K562 (cell line): ENCODE results near the gene SSR2. TPM values are rescaled to one million over a fixed set of nuclear protein-coding genes. Genes with fewer than 3 reads are reported as not detected.

Experiments
- ATAC-seq: fragments of 200-7000 bp; cut with Tn5 transposase; 3 replicates; pipeline ENCODE4 v1.9.1; 2020; ENCODE audit warnings: moderate library complexity
- BruUV-seq: library from RNA; stranded (reverse); fragments of 400-500 nt; replicated peaks from 2 replicates; lab custom pipeline; 2021; lab: Mats Ljungman, UMichigan
- CTCF ChIA-PET: fragments of 300-600 bp; formaldehyde crosslinking; extraction: SDS; loops from one replicate; lab custom pipeline; 2021; ENCODE audit warnings: low intra/inter-chr PET ratio; lab: Yijun Ruan, JAX
- POLR2A ChIA-PET: fragments of 300-600, 350-650 bp; sonication (Branson Sonifier 250); formaldehyde crosslinking; extraction: SDS; loops from one replicate; lab custom pipeline; 2021; ENCODE audit warnings: antibody characterized with exemption, inconsistent platforms; lab: Yijun Ruan, JAX
- DNase-seq, 4 experiments: peaks; one replicate each; pipeline versions ENCODE4 v3.0.0 to v3.0.0-alpha.2; 2011 to 2018; ENCODE audit warnings: low spot score in 3 of 4, mixed read lengths in 3 of 4; ENCODE audit errors: extremely low read depth in 1 of 4
- FAIRE-seq: peaks from 2 replicates; lab custom pipeline; 2011; peaks lifted over from hg19 to GRCh38; lab: Jason Lieb, UNC
- H2AFZ ChIP-seq: 2 replicates; pipeline ENCODE4 v1.6.0; 2011; ENCODE audit warnings: low read depth, low read length, control low read depth, inconsistent platforms
- H3K27ac ChIP-seq: fragments of 200-600 bp; 3 replicates; pipeline ENCODE4 v1.8.0; 2011; ENCODE audit warnings: low read depth, mild to moderate bottlenecking, control low read depth, inconsistent platforms, low read length, moderate library complexity, mixed read lengths; ENCODE audit errors: extremely low read depth
- H3K27me3 ChIP-seq, 2 experiments: fragments of 300-600 bp in 1 of 2; 2 replicates in 1 of 2; 3 replicates in 1 of 2; pipeline versions ENCODE4 v1.6.0 to v1.8.0; 2011; ENCODE audit warnings: inconsistent platforms in 2 of 2, low read length in 2 of 2, mild to moderate bottlenecking in 1 of 2, mixed read lengths in 1 of 2, moderate library complexity in 1 of 2; ENCODE audit not compliant: control insufficient read depth in 2 of 2, insufficient read depth in 2 of 2
- H3K36me3 ChIP-seq: fragments of 300-600 bp; 3 replicates; pipeline ENCODE4 v1.8.0; 2011; ENCODE audit warnings: mild to moderate bottlenecking, low read length, inconsistent platforms; ENCODE audit not compliant: control insufficient read depth, insufficient read depth
- H3K4me1 ChIP-seq, 2 experiments: fragments of 200-600 bp in 1 of 2; replicated peaks in 1 of 2; 2 replicates in 1 of 2; 3 replicates in 1 of 2; pipeline versions ENCODE4 v1.5.1 to v1.8.0; 2011; ENCODE audit warnings: inconsistent platforms in 2 of 2, low read length in 2 of 2, mild to moderate bottlenecking in 1 of 2, mixed read lengths in 1 of 2, moderate library complexity in 1 of 2; ENCODE audit not compliant: control insufficient read depth in 2 of 2, insufficient read depth in 2 of 2
- H3K4me2 ChIP-seq: 2 replicates; pipeline ENCODE4 v1.6.1; 2011; ENCODE audit warnings: low read length, control low read depth, inconsistent platforms, mixed read lengths; ENCODE audit not compliant: insufficient read depth
- H3K4me3 ChIP-seq: fragments of 200-600 bp; sonication (generic), shearing (Covaris generic); 2 replicates; pipeline ENCODE4 v1.5.1; 2016; ENCODE audit warnings: control low read depth, inconsistent platforms
- H3K79me2 ChIP-seq: fragments of 200-600 bp; 3 replicates; pipeline ENCODE4 v1.8.0; 2011; ENCODE audit warnings: low read length, inconsistent platforms; ENCODE audit not compliant: control insufficient read depth, insufficient read depth
- H3K9ac ChIP-seq, 2 experiments: 2 replicates each; pipeline versions ENCODE4 v1.6.0 to v1.6.1; 2011; ENCODE audit warnings: low read depth in 2 of 2, low read length in 2 of 2, control low read depth in 1 of 2, inconsistent platforms in 1 of 2, mild to moderate bottlenecking in 1 of 2, mixed read lengths in 1 of 2; ENCODE audit not compliant: insufficient read depth in 1 of 2
- H3K9me1 ChIP-seq: one replicate; pipeline ENCODE4 v1.6.0; 2011; ENCODE audit warnings: inconsistent platforms, mild to moderate bottlenecking, low read length, moderate library complexity; ENCODE audit not compliant: control insufficient read depth, insufficient read depth
- H3K9me3 ChIP-seq: replicated peaks from 2 replicates; pipeline ENCODE4 v1.5.1; 2011; ENCODE audit warnings: low read depth, low read length, inconsistent platforms; ENCODE audit not compliant: control insufficient read depth, insufficient read depth
- H4K20me1 ChIP-seq: replicated peaks from 2 replicates; pipeline ENCODE4 v1.6.1; 2011; ENCODE audit warnings: low read length, inconsistent platforms, mixed read lengths; ENCODE audit not compliant: control insufficient read depth, insufficient read depth
- ATF3 ChIP-seq, 2 experiments: fragments of 450-650 bp in 1 of 2; sonication (generic) in 1 of 2; formaldehyde crosslinking in 1 of 2; IDR thresholded peaks in 1 of 2; conservative IDR thresholded peaks in 1 of 2; 2 replicates each; pipeline versions ENCODE4 v1.6.1 to v1.8.1; 2016 to 2023; ENCODE audit warnings: mild to moderate bottlenecking in 2 of 2, moderate library complexity in 2 of 2, inconsistent platforms in 1 of 2, missing genetic modification reagents in 1 of 2
- CHD4 ChIP-seq: fragments of 200-600 bp; sonication (generic); IDR thresholded peaks from 3 replicates; pipeline ENCODE4 v1.6.1; 2012; ENCODE audit warnings: low read depth, mild to moderate bottlenecking, mixed read lengths, low read length, inconsistent platforms; ENCODE audit not compliant: insufficient read depth, insufficient replicate concordance, poor library complexity, severe bottlenecking
- FOSL1 ChIP-seq: fragments of 200-800 bp; sonication (Bioruptor generic); conservative IDR thresholded peaks from 2 replicates; pipeline ENCODE4 v1.6.1; 2016; ENCODE audit warnings: missing genetic modification characterization, missing compliant biosample characterization
- L3MBTL2 ChIP-seq: fragments of 450-650 bp; IDR thresholded peaks from 2 replicates; pipeline ENCODE4 v1.6.1; 2016; ENCODE audit warnings: mild to moderate bottlenecking, moderate library complexity
- MTA2 ChIP-seq: fragments of 450-650 bp; IDR thresholded peaks from 2 replicates; pipeline ENCODE4 v1.6.1; 2016; ENCODE audit warnings: low read depth
- NFE2 ChIP-seq: IDR thresholded peaks from 2 replicates; pipeline ENCODE4 v1.6.1; 2014; ENCODE audit warnings: antibody characterized with exemption, low read depth
- NR1H2 ChIP-seq: sonication (generic); formaldehyde crosslinking; IDR thresholded peaks from 2 replicates; pipeline ENCODE4 v1.4.0; 2020; ENCODE audit warnings: mild to moderate bottlenecking, missing genetic modification reagents
- POLR2G ChIP-seq: fragments of 200-400 bp; formaldehyde crosslinking; IDR thresholded peaks from 2 replicates; pipeline ENCODE4 v1.6.1; 2017; ENCODE audit warnings: low read depth, mild to moderate bottlenecking, antibody characterized with exemption, low read length, moderate library complexity
- RAD21 ChIP-seq, 2 experiments: fragments of 250-450 bp in 1 of 2; fragments of 450-650 bp in 1 of 2; sonication (Bioruptor Pico) in 1 of 2; formaldehyde crosslinking in 1 of 2; IDR thresholded peaks in 1 of 2; conservative IDR thresholded peaks in 1 of 2; 2 replicates each; pipeline versions ENCODE4 v1.4.0 to v1.8.0; 2020 to 2022; ENCODE audit warnings: mild to moderate bottlenecking in 2 of 2, moderate library complexity in 1 of 2
- RBFOX2 ChIP-seq: fragments of 200-400 bp; formaldehyde crosslinking; IDR thresholded peaks from 2 replicates; pipeline ENCODE4 v1.6.1; 2017; ENCODE audit warnings: low read depth, mild to moderate bottlenecking, low read length, moderate library complexity
- ZBTB12 ChIP-seq: fragments of 250-450 bp; sonication (Bioruptor Pico); IDR thresholded peaks from 2 replicates; pipeline ENCODE4 v1.4.0; 2020
- ZNF507 ChIP-seq: conservative IDR thresholded peaks from 2 replicates; pipeline ENCODE4 v1.6.1; 2017; ENCODE audit warnings: missing genetic modification characterization, missing compliant biosample characterization
- ZNF77 ChIP-seq: fragments of 250-450 bp; sonication (Bioruptor Pico); IDR thresholded peaks from 2 replicates; pipeline ENCODE4 v1.5.0; 2020
- WGBS: fragments of 100-300 bp; shearing (Covaris generic); methylation state at CpG from one replicate; pipeline ENCODE4 v1.1.6; 2016; ENCODE audit warnings: low coverage, mixed read lengths; ENCODE audit not compliant: insufficient coverage; ENCODE audit errors: missing lambda C conversion rate; 5-methylcytosine and 5-hydroxymethylcytosine counted together
- in situ Hi-C: fragments of 300-500 bp; cut with MboI; formaldehyde crosslinking; loops from 4 replicates; pipeline ENCODE4 v1.15.0; 2018; ENCODE audit warnings: inconsistent platforms, mixed read lengths
- intact Hi-C: fragments of 100-400 bp; cut with micrococcal nuclease; formaldehyde crosslinking; loops from 2 replicates; pipeline ENCODE4 v1.14.2; 2022
- polyA plus RNA-seq, 8 experiments: library from polyadenylated mRNA; depleted of rRNA in 4 of 8; stranded (reverse) in 5 of 8; unstranded in 3 of 8; fragments of >200 nt; fragmentation: Nextera tagmentation in 2 of 8; fragmentation: Illumina TruSeq in 1 of 8; extraction: Ambion mirVana in 2 of 8; extraction: Trizol in 1 of 8; gene quantifications; 2 replicates each; pipeline versions ENCODE4 v1.2.1 to v1.2.3, GENCODE V29; 2011 to 2014; ENCODE audit warnings: inconsistent platforms in 1 of 8, missing spikeins in 1 of 8
- total RNA-seq, 7 experiments: library from RNA; depleted of rRNA in 6 of 7; stranded (reverse); fragments of >200 nt in 6 of 7; fragmentation: Illumina TruSeq in 2 of 7; extraction: Trizol in 2 of 7; gene quantifications; 2 replicates each; pipeline versions ENCODE4 v1.2.1 to v1.2.3, GENCODE V29; 2011 to 2021; ENCODE audit warnings: low replicate concordance in 1 of 7
- TF ChIP-seq, protein P1 (sequence below): sonication (generic); formaldehyde crosslinking; IDR thresholded peaks from 2 replicates; pipeline ENCODE4 v1.8.1; 2023; ENCODE audit warnings: mild to moderate bottlenecking, missing genetic modification reagents
- TF ChIP-seq, protein P2 (sequence below), 3 experiments: IDR thresholded peaks in 2 of 3; conservative IDR thresholded peaks in 1 of 3; 2 replicates each; pipeline ENCODE4 v1.5.1; 2011 to 2012; ENCODE audit warnings: low read length in 3 of 3, mild to moderate bottlenecking in 3 of 3, control low read depth in 2 of 3, improper control_type of control experiment in 1 of 3, inconsistent platforms in 1 of 3, low read depth in 1 of 3, mixed read lengths in 1 of 3, moderate library complexity in 1 of 3; ENCODE audit not compliant: insufficient read depth in 2 of 3

The SSR2 gene
- total and polyA plus RNA-seq, 9 of the 15 experiments (the other 6 are each of a cell fraction or from before 2014, with no cell fraction given), result 161 to 411 (median 240) TPM

- no peak for FAIRE-seq
- Histone ChIP-seq H3K9me1 (no peaks in the 10 kb centered on the region), H3K4me3 (no peak overlapping the region), H3K4me2 (no peak overlapping the region), H3K27me3 (no peaks in the 10 kb centered on the region), H3K36me3 (peaks cover 90% of the 10 kb centered on the region; the same call in 2 of the 3 replicates), H2AFZ (no peak overlapping the region), H4K20me1 (peaks cover 11% of the 10 kb centered on the region; the same call in 1 of the 2 replicates), H3K4me1 (peaks cover 3 to 28% of the 10 kb centered on the region in 2 experiments; a peak in 4 of 5 replicates), H3K79me2 (peaks cover 10% of the 10 kb centered on the region; the same call in 2 of the 3 replicates), H3K9me3 (no peaks in the 10 kb centered on the region), H3K9ac (no peak overlapping the region), H3K27ac (no peak overlapping the region; the same call in 2 of the 3 replicates)
- POLR2A ChIA-PET, result interaction anchor here (0.6 to 5.6 kb wide), 4 partner anchors 14 to 74 kb away, joined by 3 to 26 read pairs (median 5); no protein-coding TSS in a partner anchor
- TF ChIP-seq ZNF77 (no peak), RAD21 (CRISPR knock-in tag; conservative IDR thresholded peaks at IDR 0.05 in 1 of 2, IDR thresholded peaks at IDR 0.05 in 1 of 2) (peak in 1 of 2 experiments; percentile 21; a peak in 1 of 4 replicates), CHD4 (no peak), RBFOX2 (peak; percentile 68; the same call in 1 of the 2 replicates), ZBTB12 (CRISPR knock-in tag) (no peak), L3MBTL2 (no peak), FOSL1 (tag) (peak; percentile 56), NFE2 (peak; percentile 22; the same call in 1 of the 2 replicates), ZNF507 (tag) (no peak), POLR2G (peak; percentile 72), MTA2 (no peak), NR1H2 (CRISPR knock-in tag) (no peak), ATF3 (IDR thresholded peaks at IDR 0.05) (peak; percentile 44; the same call in 1 of the 2 replicates), ATF3 (CRISPR knock-in tag; conservative IDR thresholded peaks at IDR 0.05) (no peak)
- TF ChIP-seq, protein P1, sequence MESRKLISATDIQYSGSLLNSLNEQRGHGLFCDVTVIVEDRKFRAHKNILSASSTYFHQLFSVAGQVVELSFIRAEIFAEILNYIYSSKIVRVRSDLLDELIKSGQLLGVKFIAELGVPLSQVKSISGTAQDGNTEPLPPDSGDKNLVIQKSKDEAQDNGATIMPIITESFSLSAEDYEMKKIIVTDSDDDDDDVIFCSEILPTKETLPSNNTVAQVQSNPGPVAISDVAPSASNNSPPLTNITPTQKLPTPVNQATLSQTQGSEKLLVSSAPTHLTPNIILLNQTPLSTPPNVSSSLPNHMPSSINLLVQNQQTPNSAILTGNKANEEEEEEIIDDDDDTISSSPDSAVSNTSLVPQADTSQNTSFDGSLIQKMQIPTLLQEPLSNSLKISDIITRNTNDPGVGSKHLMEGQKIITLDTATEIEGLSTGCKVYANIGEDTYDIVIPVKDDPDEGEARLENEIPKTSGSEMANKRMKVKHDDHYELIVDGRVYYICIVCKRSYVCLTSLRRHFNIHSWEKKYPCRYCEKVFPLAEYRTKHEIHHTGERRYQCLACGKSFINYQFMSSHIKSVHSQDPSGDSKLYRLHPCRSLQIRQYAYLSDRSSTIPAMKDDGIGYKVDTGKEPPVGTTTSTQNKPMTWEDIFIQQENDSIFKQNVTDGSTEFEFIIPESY (CRISPR knock-in tag), result 0 out of 2 replicates have a peak, but pooled peaks have one; percentile 13
- TF ChIP-seq, protein P2, sequence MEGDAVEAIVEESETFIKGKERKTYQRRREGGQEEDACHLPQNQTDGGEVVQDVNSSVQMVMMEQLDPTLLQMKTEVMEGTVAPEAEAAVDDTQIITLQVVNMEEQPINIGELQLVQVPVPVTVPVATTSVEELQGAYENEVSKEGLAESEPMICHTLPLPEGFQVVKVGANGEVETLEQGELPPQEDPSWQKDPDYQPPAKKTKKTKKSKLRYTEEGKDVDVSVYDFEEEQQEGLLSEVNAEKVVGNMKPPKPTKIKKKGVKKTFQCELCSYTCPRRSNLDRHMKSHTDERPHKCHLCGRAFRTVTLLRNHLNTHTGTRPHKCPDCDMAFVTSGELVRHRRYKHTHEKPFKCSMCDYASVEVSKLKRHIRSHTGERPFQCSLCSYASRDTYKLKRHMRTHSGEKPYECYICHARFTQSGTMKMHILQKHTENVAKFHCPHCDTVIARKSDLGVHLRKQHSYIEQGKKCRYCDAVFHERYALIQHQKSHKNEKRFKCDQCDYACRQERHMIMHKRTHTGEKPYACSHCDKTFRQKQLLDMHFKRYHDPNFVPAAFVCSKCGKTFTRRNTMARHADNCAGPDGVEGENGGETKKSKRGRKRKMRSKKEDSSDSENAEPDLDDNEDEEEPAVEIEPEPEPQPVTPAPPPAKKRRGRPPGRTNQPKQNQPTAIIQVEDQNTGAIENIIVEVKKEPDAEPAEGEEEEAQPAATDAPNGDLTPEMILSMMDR (IDR thresholded peaks at IDR 0.05 in 2 of 3, conservative IDR thresholded peaks at IDR 0.05 in 1 of 3; ENCODE audit: insufficient read depth in 2 of 3, low read depth in 1 of 3, low read length in 3 of 3), result peak in 1 of 3 experiments; percentile 17; a peak in 1 of 6 replicates
- peak in 1 of 4 experiments; percentile 48 for DNase-seq
- intact Hi-C loops, result no loop called here
- CTCF ChIA-PET, result interaction anchor here (2.0 kb wide), 1 partner anchor 105 kb away, joined by 5 read pairs; no protein-coding TSS in a partner anchor
- ATAC-seq, result peak; percentile 14; the same call in 2 of the 3 replicates
- BruUV-seq, result no TSS peak
- in situ Hi-C loops, result no loop called here
- 67% methylated on average over 14 of the region's 14 CpGs for WGBS
These were observed 58.8 kb downstream of the SSR2 start for GRCh38 chr1:155961937-155962336.
